GM12891 (cell line): Measurements from ENCODE around the gene ZIM2.

Source experiments
- POLR2AphosphoS5 ChIP-seq: IDR thresholded peaks from 2 replicates; pipeline ENCODE4 v1.6.1; 2011; ENCODE audit warnings: low read depth, low read length, control low read depth
- TAF1 ChIP-seq: IDR thresholded peaks from 2 replicates; pipeline ENCODE4 v1.6.1; 2011; ENCODE audit warnings: low read depth, low read length, control low read depth

- TF ChIP-seq POLR2AphosphoS5 (no peak), TAF1 (no peak)
Observed at GRCh38 chr19:56875717-56876116, 35.2 kb upstream of the ZIM2 start.
